Measurements from ENCODE around the gene CDH9.

GRCh38 chr5:26847041-26847736, 191.2 kb downstream of the CDH9 start:
- no peak for TF ChIP-seq CTCF (IDR thresholded peaks at IDR 0.05)
- no peak for TF ChIP-seq POLR2AphosphoS5 (IDR thresholded peaks at IDR 0.05)
